Stomach (tissue), 4 donors: ENCODE data around the gene MS4A4E.
"Not testable (repeated sequence)": the region's sequence is repeated elsewhere in the genome, so short reads cannot be mapped to it uniquely, and the experiment has no call there.

Experiments
- CTCF ChIP-seq, 7 experiments: fragments of 450-650 bp in 4 of 7; fragments of 200-600 bp in 3 of 7; sonication (generic) in 3 of 7; IDR thresholded peaks; one replicate each; pipeline ENCODE4 v1.5.1; 2016 to 2019; ENCODE audit warnings: antibody characterized with exemption in 7 of 7, control low read depth in 2 of 7, mild to moderate bottlenecking in 1 of 7
- EP300 ChIP-seq: sonication (generic); formaldehyde crosslinking; IDR thresholded peaks from one replicate; pipeline ENCODE4 v1.6.1; 2017; ENCODE audit warnings: antibody characterized with exemption
- POLR2A ChIP-seq, 4 donors: fragments of 450-650 bp; IDR thresholded peaks; one replicate each; pipeline ENCODE4 v1.6.1; 2016; ENCODE audit warnings: antibody characterized with exemption in 4 of 4, control low read depth in 2 of 4, mild to moderate bottlenecking in 1 of 4, moderate library complexity in 1 of 4
- POLR2AphosphoS5 ChIP-seq, 3 donors: sonication (generic); formaldehyde crosslinking; IDR thresholded peaks; one replicate each; pipeline ENCODE4 v1.6.1; 2016; ENCODE audit warnings: antibody characterized with exemption in 3 of 3

GRCh38 chr11:60285411-60286126 is 42.6 kb upstream of the MS4A4E start:
- not testable (repeated sequence) for TF ChIP-seq CTCF (IDR thresholded peaks at IDR 0.05); POLR2A (IDR thresholded peaks at IDR 0.05); EP300; POLR2AphosphoS5 (IDR thresholded peaks at IDR 0.05)
